Bone marrow (tissue), 2 donors: ENCODE data around the gene SH3BP5.

Experiments used
- DNase-seq, 2 donors: peaks; one replicate each; lab custom pipeline; 2025; lab: John Stamatoyannopoulos, UW

Gene SH3BP5

DNA sequence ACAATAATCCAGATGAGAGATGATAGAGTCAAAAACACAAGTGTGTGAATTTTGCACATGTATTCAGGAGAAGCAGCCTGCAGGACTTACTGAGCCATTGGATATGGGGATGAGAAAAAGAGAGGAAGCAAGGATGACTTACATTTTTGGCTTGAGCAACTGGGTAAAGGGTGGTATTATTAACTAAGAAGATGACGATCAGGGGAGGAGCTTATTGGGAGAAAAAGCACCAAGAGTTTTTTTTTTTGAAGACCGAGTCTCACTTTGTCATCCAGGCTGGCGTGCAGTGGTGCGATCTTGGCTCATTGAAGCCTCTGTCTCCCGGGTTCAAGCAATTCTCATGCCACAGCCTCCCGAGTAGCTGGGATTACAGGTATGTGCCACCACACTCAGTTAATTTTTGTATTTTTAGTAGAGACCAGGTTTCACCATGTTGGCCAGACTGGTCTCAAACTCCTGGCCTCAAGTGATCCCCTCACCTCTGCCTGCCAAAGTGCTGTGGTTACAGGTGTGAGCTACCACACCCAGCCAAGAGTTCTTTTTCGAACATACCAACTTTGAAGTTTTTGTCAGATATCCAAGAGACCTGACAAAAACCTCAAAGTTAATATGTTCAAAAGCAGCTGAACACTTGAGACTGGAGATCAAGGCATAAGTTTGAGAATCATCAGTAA, 14.8 kb upstream of the SH3BP5 start:
- no peak for DNase-seq

DNA sequence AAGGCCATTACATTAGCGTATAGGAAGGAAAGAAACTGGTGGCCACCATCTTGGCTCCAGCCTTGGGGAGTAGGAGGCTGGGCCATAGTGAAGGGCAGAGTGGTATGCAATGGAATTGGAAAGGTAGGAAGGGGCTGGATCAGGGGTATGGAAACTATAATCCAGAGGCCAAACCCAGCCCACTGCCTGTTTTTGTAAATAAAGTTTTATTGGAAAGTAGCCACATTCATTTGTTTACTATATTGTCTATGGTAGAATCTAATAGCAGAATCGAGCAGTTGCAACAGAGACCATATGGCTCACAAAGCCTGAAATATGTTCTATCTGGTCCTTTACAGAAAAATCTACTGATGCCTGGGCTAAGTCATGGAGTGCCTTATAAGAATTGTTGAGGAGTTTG, 14.1 kb upstream of the SH3BP5 start:
- DNase-seq = no peak

GRCh38 chr3:15345608-15346137, 13.3 kb upstream of the SH3BP5 start:
- no peak for DNase-seq

DNA sequence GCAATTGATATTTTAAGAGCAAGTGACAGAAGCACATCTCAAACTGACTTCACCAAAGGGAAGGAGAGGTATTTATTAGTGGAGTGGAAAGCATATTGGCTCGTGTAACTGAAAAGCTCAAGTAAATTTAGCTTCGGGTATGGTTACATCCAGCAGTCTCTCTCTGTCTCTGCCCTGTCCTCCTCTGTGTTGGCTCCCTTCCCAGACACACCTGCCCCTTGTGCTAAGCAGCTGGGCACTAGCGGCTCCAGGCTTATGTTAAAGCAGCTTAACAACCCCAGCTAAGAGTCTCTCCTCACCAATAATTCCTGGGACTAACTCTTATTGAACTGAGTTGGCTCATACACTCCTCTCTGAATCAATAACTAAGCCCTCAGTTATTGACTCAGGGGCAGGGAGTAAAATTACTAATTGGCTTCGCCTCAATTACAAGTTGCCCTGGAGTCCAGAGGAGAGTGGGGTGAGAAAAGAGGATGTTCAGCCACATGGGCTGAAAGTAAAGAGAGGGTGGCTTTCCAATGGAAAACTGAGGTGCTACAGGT, 12.8 kb upstream of the SH3BP5 start:
- DNase-seq = no peak

DNA sequence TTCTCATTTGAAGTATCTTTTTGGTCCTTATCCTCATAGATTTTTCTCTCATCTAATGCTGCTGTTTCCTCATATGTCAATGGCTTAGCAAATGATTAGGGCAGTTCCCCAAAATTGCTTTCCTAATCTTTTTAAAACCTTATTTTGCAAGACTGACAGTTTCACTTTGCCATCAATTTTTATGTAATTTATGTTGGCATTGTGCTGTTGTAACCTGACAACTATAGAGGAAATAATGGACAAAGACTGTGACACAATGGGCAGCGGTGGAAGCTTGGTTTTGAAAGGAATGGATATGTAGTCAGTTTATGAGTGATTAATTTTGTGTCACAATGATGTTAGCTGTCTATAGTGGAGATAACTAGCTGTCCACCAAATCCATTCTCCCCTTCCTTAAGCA, 10.6 kb upstream of the SH3BP5 start:
- no peak for DNase-seq

DNA sequence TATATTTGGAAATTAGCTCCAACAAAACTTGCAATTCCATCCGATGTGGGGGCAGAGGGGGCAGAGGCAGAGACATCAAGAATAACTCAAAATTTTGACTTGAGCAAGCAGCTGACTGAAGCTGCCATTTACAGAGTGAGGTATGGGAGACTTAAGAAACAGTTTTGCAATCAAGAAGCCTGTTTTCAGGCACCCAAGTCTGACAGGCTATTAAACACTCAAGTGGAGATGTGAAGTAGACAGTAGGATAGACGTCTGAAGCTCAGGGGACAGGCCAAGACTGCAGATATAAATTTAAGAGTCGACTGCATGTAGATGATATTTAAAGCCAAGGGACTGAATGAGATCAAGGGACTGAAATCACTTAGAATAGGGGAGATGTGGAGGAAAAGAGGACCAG, 9.9 kb upstream of the SH3BP5 start:
- no peak for DNase-seq

DNA sequence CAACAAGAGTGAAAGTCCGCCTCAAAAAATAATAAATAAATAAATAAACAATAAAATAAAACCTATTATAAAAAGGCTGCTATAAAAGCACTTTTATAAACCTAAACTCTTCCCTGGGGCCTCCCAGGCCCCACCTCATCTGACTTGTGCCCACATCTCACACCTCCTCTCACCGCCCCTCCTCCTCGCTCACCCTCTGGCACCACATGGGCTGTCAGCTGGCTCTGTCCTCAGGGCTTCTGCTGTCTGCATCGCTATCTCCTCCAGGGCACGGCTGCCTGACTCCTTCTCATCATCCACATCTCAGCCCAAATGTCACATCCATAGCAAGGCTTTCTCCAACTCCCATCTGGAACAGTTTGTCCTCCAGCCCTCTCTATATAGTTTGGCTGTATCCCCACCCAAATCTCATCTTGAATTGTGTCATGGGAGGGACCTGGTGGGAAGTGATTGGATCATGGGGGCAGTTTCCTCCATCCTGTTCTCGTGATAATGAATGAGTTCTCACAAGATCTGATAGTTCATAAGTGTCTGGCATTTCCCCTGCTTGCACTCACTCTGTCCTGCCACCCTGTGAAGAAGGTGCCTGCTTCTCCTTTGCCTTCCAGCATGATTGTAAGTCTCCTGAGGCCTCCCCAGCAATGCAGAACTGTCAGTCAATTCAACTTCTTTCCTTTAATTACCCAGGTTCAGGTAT, 8.8 kb upstream of the SH3BP5 start:
- DNase-seq = no peak

GRCh38 chr3:15339786-15340215, 7.4 kb upstream of the SH3BP5 start:
- no peak for DNase-seq

GRCh38 chr3:15339001-15339400, 6.6 kb upstream of the SH3BP5 start:
- no peak for DNase-seq

GRCh38 chr3:15337963-15338362, 5.6 kb upstream of the SH3BP5 start:
- no peak for DNase-seq

- no peak for DNase-seq
Observed at GRCh38 chr3:15336057-15336456, 3.7 kb upstream of the SH3BP5 start.

- DNase-seq = no peak
Observed at GRCh38 chr3:15333956-15334263, 1.5 kb upstream of the SH3BP5 start.

- DNase-seq = no peak
Observed at GRCh38 chr3:15333099-15333955, 941 bp upstream of the SH3BP5 start.

DNA sequence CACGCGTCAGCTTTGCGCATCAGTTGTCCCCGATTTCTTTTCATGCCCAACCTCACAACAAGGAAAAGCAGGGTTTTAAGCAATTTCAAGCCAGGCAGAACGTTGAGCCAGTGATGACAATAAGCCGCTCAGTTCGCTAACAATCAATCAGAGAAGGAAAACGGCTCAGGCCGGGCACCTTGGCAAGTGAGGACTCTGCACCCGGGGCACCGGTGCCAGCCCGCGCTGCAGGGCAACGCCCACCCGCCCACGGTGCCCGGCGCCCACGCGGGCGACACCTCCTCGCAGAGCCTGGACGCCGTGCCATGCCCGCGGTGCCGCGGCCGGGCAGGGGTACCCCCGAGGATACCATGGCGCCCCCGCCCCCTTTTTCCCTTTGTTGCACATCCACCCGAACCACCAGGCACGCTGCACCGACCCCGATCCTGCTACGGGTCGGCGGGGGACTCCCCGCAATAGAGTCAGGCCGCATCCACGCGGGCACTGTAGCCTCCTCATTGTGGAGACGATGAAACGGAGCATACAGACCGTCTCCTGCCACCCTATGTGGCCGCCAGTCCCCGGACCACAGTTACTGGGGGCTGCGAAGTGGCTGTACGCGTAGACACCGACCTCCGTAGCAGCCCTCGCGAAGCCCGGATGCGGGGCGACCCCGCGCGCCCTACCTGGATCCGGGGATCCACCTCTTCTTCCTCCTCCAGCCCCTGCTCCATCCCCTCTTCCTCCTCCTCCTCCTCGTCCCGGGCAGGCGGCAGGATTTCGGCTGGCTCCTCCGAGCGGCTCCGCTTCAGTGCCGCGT, 581 bp downstream of the SH3BP5 start:
- peak in 1 of 2 donors; percentile 66 for DNase-seq

DNA sequence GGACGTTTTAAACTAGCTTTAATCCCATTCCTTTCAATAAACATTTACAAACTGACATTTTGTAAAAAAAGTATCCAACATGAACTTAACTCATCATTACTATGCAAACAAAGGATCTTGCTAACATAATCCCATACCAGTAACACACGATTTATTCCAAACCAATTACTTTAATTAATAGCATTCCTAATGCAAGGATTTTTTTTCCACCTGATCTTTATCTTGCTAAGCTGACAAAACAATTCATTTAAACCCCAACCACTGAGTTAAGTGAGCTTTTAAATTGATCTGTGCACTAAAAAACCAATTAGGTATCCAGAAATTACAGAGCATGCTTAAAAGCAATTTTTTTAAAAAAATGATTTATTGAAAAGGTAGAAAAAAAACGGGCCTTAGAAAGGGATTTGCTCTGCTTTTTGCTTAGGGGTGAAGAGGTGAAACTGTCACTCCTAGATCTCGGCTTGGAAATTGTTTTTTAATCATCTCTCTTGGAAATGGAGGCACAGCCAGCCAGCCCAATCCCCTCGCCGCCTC, 1.2 kb downstream of the SH3BP5 start:
- DNase-seq = no peak

GRCh38 chr3:15330031-15330596, 2.3 kb downstream of the SH3BP5 start:
- no peak for DNase-seq

DNA sequence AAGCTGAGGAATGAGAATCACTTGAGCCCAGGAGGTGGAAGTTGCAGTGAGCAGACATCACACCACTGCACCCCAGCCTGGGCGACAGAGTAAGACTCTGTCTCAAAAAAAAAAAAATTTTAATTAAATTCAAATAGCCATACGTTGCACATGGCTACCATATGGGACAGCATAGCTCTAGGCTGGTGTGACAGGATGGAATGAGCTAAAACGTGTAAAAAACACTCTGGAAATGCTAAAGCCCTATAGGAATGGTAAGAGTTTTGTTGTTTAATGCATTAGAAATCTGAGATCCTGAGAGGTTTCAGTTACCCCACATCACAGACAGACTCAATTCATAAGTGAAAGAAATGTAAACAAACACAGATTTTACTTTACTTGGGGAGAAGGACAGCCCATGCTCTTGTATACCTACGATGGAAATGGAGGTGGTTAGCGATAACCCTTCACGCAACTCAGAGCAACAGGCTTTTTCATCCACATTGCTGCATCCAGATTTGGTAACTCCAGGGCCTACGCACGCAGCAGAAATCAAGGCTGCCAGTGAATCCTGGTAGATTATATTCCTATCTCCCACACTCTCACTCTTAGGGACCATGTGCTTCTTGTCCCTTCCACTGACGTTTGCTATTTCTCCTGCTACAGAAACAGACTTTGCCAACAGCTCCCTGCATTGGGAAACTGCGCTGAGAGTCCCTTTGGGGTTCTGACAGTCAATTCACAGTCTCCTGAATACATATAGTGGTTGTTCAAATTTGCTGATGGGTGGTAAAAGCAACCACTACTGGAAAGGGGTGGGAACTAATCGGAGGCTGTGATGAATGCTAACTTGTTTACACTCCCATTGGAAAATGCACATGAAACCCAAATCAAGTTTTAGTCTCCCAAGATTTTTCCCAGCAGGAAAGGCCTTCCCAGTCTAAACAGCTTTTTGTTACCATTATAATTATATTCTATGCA, 3.1 kb downstream of the SH3BP5 start:
- no peak for DNase-seq

DNA sequence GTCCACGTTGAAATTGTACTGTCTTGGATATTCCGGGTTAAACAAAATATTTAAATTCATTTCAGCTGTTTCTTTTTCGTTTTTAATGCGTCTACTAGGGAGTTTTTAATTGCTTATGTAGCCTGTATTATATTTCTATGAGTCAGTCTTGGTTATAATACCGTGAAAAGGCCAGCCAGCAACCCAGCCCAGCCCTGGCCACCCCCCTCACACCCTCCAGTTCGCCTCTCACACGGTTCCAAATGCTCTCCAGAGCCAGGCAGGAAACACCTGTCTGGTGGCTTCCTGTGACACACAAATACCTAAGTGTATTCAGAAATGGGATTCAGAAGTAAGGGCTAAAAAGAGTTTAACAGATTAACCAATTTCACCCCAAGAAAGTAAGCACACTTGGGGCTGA, 4.4 kb downstream of the SH3BP5 start:
- DNase-seq = peak in 1 of 2 donors; percentile 90

DNA sequence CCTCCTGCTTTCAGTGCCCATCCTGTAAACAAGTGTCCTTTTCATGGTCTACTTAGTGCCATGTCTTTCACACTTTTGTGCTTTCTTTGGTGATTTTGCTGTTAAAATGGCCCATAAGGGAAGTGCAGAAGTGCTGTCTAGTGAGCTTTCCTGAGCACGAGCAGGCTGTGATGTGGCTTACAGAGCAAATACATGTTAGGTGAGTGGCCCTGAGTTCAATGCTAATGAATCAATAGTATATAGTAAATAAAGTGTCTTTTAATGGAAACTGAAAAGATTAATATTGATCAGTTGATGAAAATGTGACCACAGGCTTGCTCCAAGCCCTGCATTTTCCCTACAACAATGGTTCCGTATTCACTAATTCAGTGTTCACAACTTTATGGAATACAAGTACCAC, 5.7 kb downstream of the SH3BP5 start:
- DNase-seq = no peak

- no peak for DNase-seq
Observed at GRCh38 chr3:15326037-15326436, 6.3 kb downstream of the SH3BP5 start.
